ENCODE data around the gene KCNK7. TPM values are rescaled to one million over a fixed set of nuclear protein-coding genes. Genes with fewer than 3 reads are reported as not detected.

Gene KCNK7
- total RNA-seq, 1 experiment from 2014 or later: 0.61 TPM

- H3K4me3 ChIP-seq (replicated peaks in 1 of 2; ENCODE audit: low read depth in 1 of 2, low read length in 2 of 2): no peak overlapping the region
- ChIA-PET CTCF (no interaction called here), RAD21 (ENCODE audit: low non-redundant PET in 1 of 2, low total read pairs in 2 of 2, uncharacterized antibody in 2 of 2, unreplicated experiment in 2 of 2) (no interaction called here), POLR2A (no interaction called here)
- no peaks in the 10 kb centered on the region for H3K9me2 ChIP-seq (ENCODE audit: insufficient read depth)
- H3K9me3 ChIP-seq (ENCODE audit: control insufficient read depth in 1 of 2, insufficient read depth in 1 of 2, low read depth in 1 of 2, low read length in 2 of 2): no peaks in the 10 kb centered on the region
- no peaks in the 10 kb centered on the region for H3K27me3 ChIP-seq (ENCODE audit: insufficient read depth, low read length)
- no peaks in the 10 kb centered on the region for H4K20me1 ChIP-seq (ENCODE audit: insufficient read depth)
- peaks cover 36 to 46% of the 10 kb centered on the region in 2 experiments for H3K4me1 ChIP-seq (ENCODE audit: control insufficient read depth in 1 of 2, insufficient read depth in 2 of 2, low read length in 2 of 2)
- no peak overlapping the region for H3K4me2 ChIP-seq (ENCODE audit: low read length)
- peaks cover 1% of the 10 kb centered on the region; the same call in 1 of the 2 replicates for H3K79me2 ChIP-seq (ENCODE audit: insufficient read depth, low read length)
- ATAC-seq (no peak), DNase-seq (ENCODE audit: low read depth, low spot score) (no peak)
- no peak overlapping the region for H3K27ac ChIP-seq (ENCODE audit: low read depth, low read length)
- no peak for TF ChIP-seq SRF (IDR thresholded peaks at IDR 0.05; ENCODE audit: low read depth)
- TF ChIP-seq CTCF (IDR thresholded peaks at IDR 0.05 in 2 of 3, conservative IDR thresholded peaks at IDR 0.05 in 1 of 3; ENCODE audit: borderline replicate concordance in 1 of 3, insufficient read depth in 1 of 3, low read depth in 2 of 3, low read length in 2 of 3): no peak
- TF ChIP-seq EGR1 (IDR thresholded peaks at IDR 0.05; ENCODE audit: low read depth): no peak
- TF ChIP-seq POLR2AphosphoS5 (IDR thresholded peaks at IDR 0.05; ENCODE audit: low read depth, low read length): no peak
- no peak overlapping the region for H2AFZ ChIP-seq (ENCODE audit: low read depth, low read length, poor library complexity, severe bottlenecking)
- intact Hi-C loops (cut with micrococcal nuclease): no loop called here
- H3K9ac ChIP-seq (ENCODE audit: low read length): no peak overlapping the region
- BruUV-seq (replicated peaks): no TSS peak
- peaks cover 5 to 18% of the 10 kb centered on the region in 2 experiments for H3K36me3 ChIP-seq (ENCODE audit: control insufficient read depth in 1 of 2, insufficient read depth in 2 of 2, low read length in 2 of 2)
These were observed 46.5 kb downstream of the KCNK7 start for GRCh38 chr11:65549096-65549495.

GRCh38 chr11:65548395-65548794, 47.2 kb downstream of the KCNK7 start:
- ChIA-PET POLR2A (no interaction called here), CTCF (no interaction called here), RAD21 (ENCODE audit: low non-redundant PET in 1 of 2, low total read pairs in 2 of 2, uncharacterized antibody in 2 of 2, unreplicated experiment in 2 of 2) (no interaction called here)
- BruUV-seq (replicated peaks): no TSS peak
- Histone ChIP-seq H3K27ac (ENCODE audit: low read depth, low read length) (no peak overlapping the region; the same call in 1 of the 2 replicates), H3K4me3 (replicated peaks in 1 of 2; ENCODE audit: low read depth in 1 of 2, low read length in 2 of 2) (no peak overlapping the region), H3K79me2 (ENCODE audit: insufficient read depth, low read length) (no peaks in the 10 kb centered on the region), H4K20me1 (ENCODE audit: insufficient read depth) (no peaks in the 10 kb centered on the region), H3K4me1 (ENCODE audit: control insufficient read depth in 1 of 2, insufficient read depth in 2 of 2, low read length in 2 of 2) (peaks cover 30 to 39% of the 10 kb centered on the region in 2 experiments), H3K4me2 (ENCODE audit: low read length) (no peak overlapping the region), H3K36me3 (ENCODE audit: control insufficient read depth in 1 of 2, insufficient read depth in 2 of 2, low read length in 2 of 2) (peaks cover 5 to 18% of the 10 kb centered on the region in 2 experiments), H3K9me3 (ENCODE audit: control insufficient read depth in 1 of 2, insufficient read depth in 1 of 2, low read depth in 1 of 2, low read length in 2 of 2) (no peaks in the 10 kb centered on the region), H3K27me3 (ENCODE audit: insufficient read depth, low read length) (no peaks in the 10 kb centered on the region), H2AFZ (ENCODE audit: low read depth, low read length, poor library complexity, severe bottlenecking) (no peak overlapping the region), H3K9ac (ENCODE audit: low read length) (no peak overlapping the region), H3K9me2 (ENCODE audit: insufficient read depth) (no peaks in the 10 kb centered on the region)
- intact Hi-C loops (cut with micrococcal nuclease): no loop called here
- ATAC-seq (no peak), DNase-seq (ENCODE audit: low read depth, low spot score) (no peak)
- no peak for TF ChIP-seq JUND (IDR thresholded peaks at IDR 0.05)
- TF ChIP-seq SP1 (IDR thresholded peaks at IDR 0.05; ENCODE audit: low read depth): no peak
- no peak for TF ChIP-seq POLR2AphosphoS5 (IDR thresholded peaks at IDR 0.05; ENCODE audit: low read depth, low read length)
- TF ChIP-seq CTCF (IDR thresholded peaks at IDR 0.05 in 2 of 3, conservative IDR thresholded peaks at IDR 0.05 in 1 of 3; ENCODE audit: borderline replicate concordance in 1 of 3, insufficient read depth in 1 of 3, low read depth in 2 of 3, low read length in 2 of 3): no peak
